ACC112 (cell line): ENCODE data around the gene TAF7L.
"Not testable (repeated sequence)": the region's sequence is repeated elsewhere in the genome, so short reads cannot be mapped to it uniquely, and the experiment has no call there.

Experiments used
- H2AFZ ChIP-seq: fragments of 200-600 bp; sonication (generic); one replicate; pipeline ENCODE4 v1.6.0; 2017; ENCODE audit warnings: antibody characterized with exemption, low read length; ENCODE audit not compliant: unreplicated experiment
- H3K27ac ChIP-seq: fragments of 200-600 bp; sonication (generic); 2 replicates; pipeline ENCODE4 v1.5.1; 2014; ENCODE audit warnings: low read depth, mild to moderate bottlenecking, antibody characterized with exemption, low read length, moderate library complexity
- H3K27me3 ChIP-seq: fragments of 200-600 bp; sonication (generic); 2 replicates; pipeline ENCODE4 v1.6.1; 2014; ENCODE audit warnings: mild to moderate bottlenecking, antibody characterized with exemption, low read length, moderate library complexity, mixed read lengths; ENCODE audit not compliant: insufficient read depth
- H3K36me3 ChIP-seq: fragments of 200-600 bp; sonication (generic); 2 replicates; pipeline ENCODE4 v1.6.1; 2016; ENCODE audit warnings: mild to moderate bottlenecking, antibody characterized with exemption, low read length, moderate library complexity, mixed read lengths; ENCODE audit not compliant: insufficient read depth
- H3K4me1 ChIP-seq: fragments of 200-600 bp; sonication (generic); one replicate; pipeline ENCODE4 v1.6.1; 2016; ENCODE audit warnings: low read length, mixed read lengths; ENCODE audit not compliant: insufficient read depth, unreplicated experiment, control insufficient read depth
- H3K4me3 ChIP-seq: fragments of 200-600 bp; sonication (generic); 2 replicates; pipeline ENCODE4 v1.5.1; 2014; ENCODE audit warnings: mild to moderate bottlenecking, low read depth, low read length
- H3K79me2 ChIP-seq: fragments of 200-600 bp; sonication (generic); one replicate; pipeline ENCODE4 v1.6.0; 2016; ENCODE audit warnings: low read length; ENCODE audit not compliant: control insufficient read depth, unreplicated experiment, insufficient read depth

The TAF7L gene

GRCh38 chrX:101290957-101291603 is at the start of gene TAF7L:
TAF7L (minus strand) TSS chrX:101291334; CDS start chrX:101287543, 3,791 bp downstream.
- H3K36me3 ChIP-seq: no peaks in the 10 kb centered on the region
- no peaks in the 10 kb centered on the region for H3K4me1 ChIP-seq
- H2AFZ ChIP-seq: peak within 1 kb of the TSS; percentile 50
- no peaks in the 10 kb centered on the region for H3K79me2 ChIP-seq
- no peak within 1 kb of the TSS for H3K27ac ChIP-seq
- no peaks in the 10 kb centered on the region for H3K27me3 ChIP-seq
- H3K4me3 ChIP-seq: peak within 1 kb of the TSS; percentile 79

GRCh38 chrX:101337776-101338271 is 46.7 kb upstream of the TAF7L start:
- Histone ChIP-seq H3K4me1 (no peaks in the 10 kb centered on the region), H3K79me2 (no peaks in the 10 kb centered on the region), H3K4me3 (no peak overlapping the region), H3K27ac (no peak overlapping the region), H3K36me3 (no peaks in the 10 kb centered on the region), H3K27me3 (no peaks in the 10 kb centered on the region), H2AFZ (no peak overlapping the region)

DNA sequence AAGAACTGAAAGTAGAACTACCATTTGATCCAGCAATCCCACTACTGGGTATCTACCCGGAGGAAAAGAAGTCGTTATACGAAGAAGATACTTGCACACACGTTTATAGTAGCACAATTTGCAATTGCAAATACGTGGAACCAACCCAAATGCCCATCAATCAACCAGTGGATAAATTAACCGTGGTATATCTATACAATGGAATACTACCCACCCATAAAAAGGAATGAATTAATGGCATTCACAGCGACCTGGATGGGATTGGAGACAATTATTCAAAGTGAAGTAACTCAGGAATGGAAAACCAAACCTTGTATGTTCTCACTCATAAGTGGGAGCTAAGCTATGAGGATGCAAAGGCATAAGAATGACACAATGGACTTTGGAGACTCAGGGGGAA is 43.2 kb upstream of the TAF7L start:
- H2AFZ ChIP-seq, H3K27me3 ChIP-seq, H3K36me3 ChIP-seq, H3K79me2 ChIP-seq, H3K4me3 ChIP-seq, H3K4me1 ChIP-seq, H3K27ac ChIP-seq: not testable (repeated sequence)

DNA sequence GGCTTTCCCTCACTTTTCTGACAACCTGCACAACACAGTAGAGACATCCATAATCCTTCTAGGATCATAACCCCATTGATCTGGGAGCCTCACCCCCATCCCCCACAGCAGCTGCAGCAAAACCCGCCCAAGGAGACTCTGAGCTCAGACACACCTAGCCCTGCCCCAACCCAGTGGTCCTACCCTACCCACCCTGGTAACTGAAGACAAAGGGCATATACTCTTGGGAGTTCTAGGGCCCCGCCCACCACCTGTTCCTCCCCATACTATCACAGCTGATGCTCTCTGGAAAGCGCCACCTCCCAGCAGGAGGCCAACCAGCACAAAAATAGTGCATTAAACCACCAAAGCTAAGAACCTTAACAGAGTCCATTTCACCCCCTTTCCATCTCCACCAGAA is 35.5 kb upstream of the TAF7L start:
- H3K79me2 ChIP-seq, H3K27me3 ChIP-seq, H2AFZ ChIP-seq, H3K4me1 ChIP-seq, H3K4me3 ChIP-seq, H3K36me3 ChIP-seq, H3K27ac ChIP-seq: not testable (repeated sequence)

DNA sequence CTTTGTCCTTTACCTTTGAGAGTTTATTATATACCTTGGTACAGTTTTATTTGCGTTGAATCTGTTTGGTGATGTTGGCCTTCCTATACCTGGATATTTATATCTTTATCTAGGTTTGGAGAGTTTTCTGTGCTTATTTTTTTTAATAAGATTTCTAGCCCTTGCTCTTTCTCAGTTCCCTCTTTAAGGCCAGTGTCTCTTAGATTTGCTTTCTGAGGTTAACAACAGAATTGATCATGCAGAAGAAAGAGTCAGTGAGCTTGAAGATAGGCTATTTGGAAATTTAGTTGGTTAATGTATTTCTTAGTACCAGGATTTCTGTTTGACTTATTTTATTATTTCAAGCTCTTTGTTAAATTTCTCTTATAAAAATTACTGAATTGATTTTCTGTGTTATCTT is 12.7 kb upstream of the TAF7L start:
- H3K36me3 ChIP-seq: no peaks in the 10 kb centered on the region
- no peak overlapping the region for H3K27ac ChIP-seq
- no peaks in the 10 kb centered on the region for H3K27me3 ChIP-seq
- no peaks in the 10 kb centered on the region for H3K4me1 ChIP-seq
- H3K79me2 ChIP-seq: no peaks in the 10 kb centered on the region
- H2AFZ ChIP-seq: no peak overlapping the region
- H3K4me3 ChIP-seq: no peak overlapping the region

GRCh38 chrX:101295603-101296002 is 4.5 kb upstream of the TAF7L start:
- not testable (repeated sequence) for H3K4me1 ChIP-seq, H3K36me3 ChIP-seq, H3K79me2 ChIP-seq, H3K27ac ChIP-seq, H2AFZ ChIP-seq, H3K4me3 ChIP-seq, H3K27me3 ChIP-seq

GRCh38 chrX:101287402-101287801 is 3.7 kb downstream of the TAF7L start:
- no peaks in the 10 kb centered on the region for H3K4me1 ChIP-seq
- no peak overlapping the region for H2AFZ ChIP-seq
- no peak overlapping the region for H3K4me3 ChIP-seq
- no peak overlapping the region for H3K27ac ChIP-seq
- no peaks in the 10 kb centered on the region for H3K79me2 ChIP-seq
- H3K27me3 ChIP-seq: no peaks in the 10 kb centered on the region
- H3K36me3 ChIP-seq: no peaks in the 10 kb centered on the region

GRCh38 chrX:101276238-101276637 is 14.9 kb downstream of the TAF7L start:
- H3K79me2 ChIP-seq: no peaks in the 10 kb centered on the region
- no peak overlapping the region for H3K27ac ChIP-seq
- no peak overlapping the region for H2AFZ ChIP-seq
- no peak overlapping the region for H3K4me3 ChIP-seq
- H3K27me3 ChIP-seq: no peaks in the 10 kb centered on the region
- no peaks in the 10 kb centered on the region for H3K36me3 ChIP-seq
- H3K4me1 ChIP-seq: no peaks in the 10 kb centered on the region

DNA sequence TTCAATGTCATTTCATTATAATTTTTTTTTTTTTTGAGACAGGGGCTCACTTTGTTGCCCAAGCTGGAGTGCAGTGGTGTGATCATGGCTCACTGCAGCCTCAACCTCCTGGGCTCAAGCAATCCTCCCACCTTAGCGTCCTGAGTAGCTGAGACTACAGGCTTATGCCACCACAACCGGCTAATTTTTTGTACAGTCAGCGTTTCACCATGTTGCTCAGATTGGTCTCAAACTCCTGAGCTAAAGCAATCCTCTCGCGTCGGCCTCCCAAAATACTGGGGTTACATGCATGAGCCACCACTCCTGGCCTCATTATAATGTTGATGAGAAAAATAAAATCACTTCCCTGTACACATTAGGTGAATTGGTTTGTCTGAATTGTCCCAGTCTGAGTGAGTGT is 16.9 kb downstream of the TAF7L start:
- no peaks in the 10 kb centered on the region for H3K4me1 ChIP-seq
- H3K27ac ChIP-seq: no peak overlapping the region
- no peak overlapping the region for H2AFZ ChIP-seq
- H3K36me3 ChIP-seq: no peaks in the 10 kb centered on the region
- no peaks in the 10 kb centered on the region for H3K27me3 ChIP-seq
- H3K4me3 ChIP-seq: no peak overlapping the region
- H3K79me2 ChIP-seq: no peaks in the 10 kb centered on the region

DNA sequence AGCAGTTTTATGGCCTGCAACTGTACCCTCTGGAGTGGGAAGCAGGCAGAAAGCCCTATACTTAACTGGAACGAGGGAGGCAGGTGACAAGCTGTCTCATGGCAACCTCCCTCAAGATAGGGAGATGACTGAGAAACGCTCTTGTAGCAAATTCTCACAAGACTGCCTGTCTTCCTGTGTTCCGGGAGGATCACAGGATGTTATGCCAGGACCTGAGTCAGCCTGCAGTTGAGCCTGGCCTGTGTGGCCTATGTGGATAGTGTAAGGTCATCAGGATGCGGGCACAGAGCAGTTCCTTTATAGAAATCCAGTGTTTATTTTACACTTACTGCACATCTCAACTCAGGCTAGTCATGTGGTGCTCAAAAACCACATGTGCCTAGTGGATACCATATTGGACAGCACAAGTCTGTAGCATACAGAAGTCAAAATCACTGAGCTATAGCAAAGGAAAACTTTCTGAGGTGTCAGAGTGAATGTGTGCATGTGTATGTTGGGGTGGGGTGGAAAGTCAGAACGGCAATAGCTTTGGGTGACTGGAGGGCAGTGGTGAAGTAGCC is 25.2 kb downstream of the TAF7L start:
- Histone ChIP-seq H3K27ac (peak overlapping the region; percentile 53), H3K79me2 (no peaks in the 10 kb centered on the region), H3K36me3 (no peaks in the 10 kb centered on the region), H2AFZ (peak overlapping the region; percentile 15), H3K27me3 (no peaks in the 10 kb centered on the region), H3K4me3 (no peak overlapping the region), H3K4me1 (peaks cover 13% of the 10 kb centered on the region)

DNA sequence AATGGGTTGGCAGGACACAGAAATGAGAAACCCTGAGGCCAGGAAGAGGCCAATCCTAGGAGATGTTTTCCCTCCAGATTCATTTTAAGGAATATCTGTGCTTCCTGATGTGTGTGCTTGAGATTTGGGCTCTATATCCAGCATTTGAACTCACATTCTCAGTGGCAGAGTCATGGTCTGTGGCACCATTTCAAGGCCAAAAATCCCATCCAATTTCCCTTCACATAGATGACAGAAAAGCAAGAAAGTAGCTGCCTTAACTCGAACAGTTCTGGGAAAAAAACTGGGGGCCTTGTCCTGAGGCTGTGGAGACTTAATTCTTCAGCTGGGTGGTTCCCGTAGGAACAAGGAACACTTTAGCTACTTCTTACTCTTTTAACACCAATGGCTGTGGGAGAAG is 27.4 kb downstream of the TAF7L start:
- Histone ChIP-seq H3K36me3 (no peaks in the 10 kb centered on the region), H3K79me2 (no peaks in the 10 kb centered on the region), H3K27me3 (no peaks in the 10 kb centered on the region), H3K27ac (no peak overlapping the region), H2AFZ (no peak overlapping the region), H3K4me3 (no peak overlapping the region), H3K4me1 (peaks cover 13% of the 10 kb centered on the region)
